ENCODE data around the gene KMT2C. TPM values are rescaled to one million over a fixed set of nuclear protein-coding genes. Genes with fewer than 3 reads are reported as not detected.

KMT2C gene
- total RNA-seq, 1 donor from 2014 or later, result 136 TPM

DNA sequence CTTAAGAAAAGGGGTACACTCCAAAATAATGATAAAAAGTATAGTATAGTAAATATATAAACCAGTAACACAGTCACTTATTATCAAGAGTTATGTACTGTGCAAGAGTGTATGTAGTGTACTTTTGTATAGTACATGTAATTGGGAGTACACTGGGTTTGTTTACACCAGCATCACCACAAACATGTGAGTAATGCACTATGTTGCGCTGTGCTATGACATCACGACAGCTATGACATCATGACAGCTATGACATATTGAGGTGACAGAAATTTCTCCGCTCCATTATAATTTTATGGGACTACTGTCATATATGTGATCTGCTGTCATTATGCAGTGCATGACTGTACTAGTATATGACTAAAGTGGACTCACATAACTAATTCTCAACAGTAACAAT is 84.6 kb downstream of the KMT2C start:
- TF ChIP-seq, protein P1, sequence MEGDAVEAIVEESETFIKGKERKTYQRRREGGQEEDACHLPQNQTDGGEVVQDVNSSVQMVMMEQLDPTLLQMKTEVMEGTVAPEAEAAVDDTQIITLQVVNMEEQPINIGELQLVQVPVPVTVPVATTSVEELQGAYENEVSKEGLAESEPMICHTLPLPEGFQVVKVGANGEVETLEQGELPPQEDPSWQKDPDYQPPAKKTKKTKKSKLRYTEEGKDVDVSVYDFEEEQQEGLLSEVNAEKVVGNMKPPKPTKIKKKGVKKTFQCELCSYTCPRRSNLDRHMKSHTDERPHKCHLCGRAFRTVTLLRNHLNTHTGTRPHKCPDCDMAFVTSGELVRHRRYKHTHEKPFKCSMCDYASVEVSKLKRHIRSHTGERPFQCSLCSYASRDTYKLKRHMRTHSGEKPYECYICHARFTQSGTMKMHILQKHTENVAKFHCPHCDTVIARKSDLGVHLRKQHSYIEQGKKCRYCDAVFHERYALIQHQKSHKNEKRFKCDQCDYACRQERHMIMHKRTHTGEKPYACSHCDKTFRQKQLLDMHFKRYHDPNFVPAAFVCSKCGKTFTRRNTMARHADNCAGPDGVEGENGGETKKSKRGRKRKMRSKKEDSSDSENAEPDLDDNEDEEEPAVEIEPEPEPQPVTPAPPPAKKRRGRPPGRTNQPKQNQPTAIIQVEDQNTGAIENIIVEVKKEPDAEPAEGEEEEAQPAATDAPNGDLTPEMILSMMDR (IDR thresholded peaks at IDR 0.05; ENCODE audit: partially characterized antibody, unreplicated experiment), result no peak
- no peak for DNase-seq
- Mint-ChIP-seq H3K27me3 (ENCODE audit: unreplicated experiment) (peaks cover 7% of the 10 kb centered on the region), H3K4me1 (ENCODE audit: low read depth, unreplicated experiment) (peaks cover 9% of the 10 kb centered on the region), H3K9me3 (ENCODE audit: unreplicated experiment) (peaks cover 7% of the 10 kb centered on the region), H3K36me3 (ENCODE audit: unreplicated experiment) (peaks cover 11% of the 10 kb centered on the region), H3K4me3 (ENCODE audit: unreplicated experiment) (no peak overlapping the region), H3K27ac (ENCODE audit: unreplicated experiment) (no peak overlapping the region)

DNA sequence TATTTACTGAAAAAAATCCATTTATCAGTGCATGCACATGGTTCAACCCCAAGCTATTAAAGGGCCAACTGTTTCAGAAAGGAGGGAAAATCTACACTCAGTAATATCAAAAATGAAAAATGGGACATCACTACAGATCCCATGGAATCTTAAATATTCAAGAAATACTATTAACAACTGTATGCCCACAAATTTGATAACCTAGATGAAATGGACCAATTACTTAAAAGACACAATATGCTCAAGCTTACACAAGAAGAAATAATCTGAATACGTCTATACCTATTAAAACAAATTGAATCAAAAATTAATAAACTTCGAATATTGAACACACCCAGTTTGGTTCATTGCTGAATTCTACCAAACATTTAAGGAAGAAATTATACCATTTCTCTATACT is 87.9 kb downstream of the KMT2C start:
- peaks cover 7% of the 10 kb centered on the region for H3K9me3 Mint-ChIP-seq (ENCODE audit: unreplicated experiment)
- no peak overlapping the region for H3K4me3 Mint-ChIP-seq (ENCODE audit: unreplicated experiment)
- H3K27me3 Mint-ChIP-seq (ENCODE audit: unreplicated experiment), result peaks cover 7% of the 10 kb centered on the region
- TF ChIP-seq, protein P1 (IDR thresholded peaks at IDR 0.05; ENCODE audit: partially characterized antibody, unreplicated experiment), result no peak
- peaks cover 11% of the 10 kb centered on the region for H3K36me3 Mint-ChIP-seq (ENCODE audit: unreplicated experiment)
- H3K27ac Mint-ChIP-seq (ENCODE audit: unreplicated experiment), result no peak overlapping the region
- H3K4me1 Mint-ChIP-seq (ENCODE audit: low read depth, unreplicated experiment), result peaks cover 6% of the 10 kb centered on the region
- DNase-seq, result no peak

DNA sequence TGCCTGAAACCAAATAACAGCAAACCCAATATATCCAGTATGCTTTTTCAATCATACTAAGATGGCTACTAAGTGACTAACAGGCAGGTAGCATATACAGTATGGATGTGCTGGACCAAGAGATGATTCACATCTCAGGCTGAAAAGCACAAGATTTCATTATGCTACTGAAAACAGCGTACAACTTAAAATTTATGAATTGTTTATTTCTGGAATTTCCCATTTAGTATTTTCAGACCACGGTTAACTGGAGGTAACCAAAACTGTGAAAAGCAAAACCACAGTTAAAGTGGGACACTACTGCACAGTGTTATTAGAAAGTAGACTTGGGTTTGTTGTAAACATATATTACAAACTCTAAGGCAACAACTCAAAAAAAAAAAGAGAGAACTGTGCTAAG is 91.5 kb downstream of the KMT2C start:
- Mint-ChIP-seq H3K4me3 (ENCODE audit: unreplicated experiment) (no peak overlapping the region), H3K27ac (ENCODE audit: unreplicated experiment) (no peak overlapping the region), H3K27me3 (ENCODE audit: unreplicated experiment) (peaks cover 7% of the 10 kb centered on the region), H3K9me3 (ENCODE audit: unreplicated experiment) (peaks cover 7% of the 10 kb centered on the region), H3K4me1 (ENCODE audit: low read depth, unreplicated experiment) (peaks cover 9% of the 10 kb centered on the region), H3K36me3 (ENCODE audit: unreplicated experiment) (peaks cover 11% of the 10 kb centered on the region)
- no peak for DNase-seq
- TF ChIP-seq, protein P1 (IDR thresholded peaks at IDR 0.05; ENCODE audit: partially characterized antibody, unreplicated experiment), result no peak

DNA sequence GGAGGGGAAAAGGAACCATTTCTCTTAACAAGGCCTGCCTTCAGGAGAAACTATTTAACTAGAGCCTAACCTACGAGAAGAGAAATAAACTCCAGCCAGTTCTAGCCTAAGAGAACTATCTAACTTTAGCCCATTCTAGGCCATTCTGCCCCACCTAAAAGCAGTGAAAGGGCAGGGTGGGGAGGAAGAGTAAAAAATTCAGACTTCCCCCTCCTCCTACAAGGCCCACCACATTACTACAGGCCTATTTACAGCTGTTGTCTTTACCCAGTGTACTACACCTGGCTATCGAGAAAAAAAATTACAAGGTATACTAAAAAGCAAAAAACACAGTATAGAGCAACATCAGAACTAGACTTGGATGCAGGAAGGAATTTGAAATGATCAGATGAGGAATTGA is 93.0 kb downstream of the KMT2C start:
- peaks cover 3% of the 10 kb centered on the region for H3K27me3 Mint-ChIP-seq (ENCODE audit: unreplicated experiment)
- H3K4me1 Mint-ChIP-seq (ENCODE audit: low read depth, unreplicated experiment), result peaks cover 9% of the 10 kb centered on the region
- no peak overlapping the region for H3K27ac Mint-ChIP-seq (ENCODE audit: unreplicated experiment)
- TF ChIP-seq, protein P1 (IDR thresholded peaks at IDR 0.05; ENCODE audit: partially characterized antibody, unreplicated experiment), result no peak
- no peak for DNase-seq
- peaks cover 3% of the 10 kb centered on the region for H3K9me3 Mint-ChIP-seq (ENCODE audit: unreplicated experiment)
- H3K4me3 Mint-ChIP-seq (ENCODE audit: unreplicated experiment), result no peak overlapping the region
- peaks cover 8% of the 10 kb centered on the region for H3K36me3 Mint-ChIP-seq (ENCODE audit: unreplicated experiment)

DNA sequence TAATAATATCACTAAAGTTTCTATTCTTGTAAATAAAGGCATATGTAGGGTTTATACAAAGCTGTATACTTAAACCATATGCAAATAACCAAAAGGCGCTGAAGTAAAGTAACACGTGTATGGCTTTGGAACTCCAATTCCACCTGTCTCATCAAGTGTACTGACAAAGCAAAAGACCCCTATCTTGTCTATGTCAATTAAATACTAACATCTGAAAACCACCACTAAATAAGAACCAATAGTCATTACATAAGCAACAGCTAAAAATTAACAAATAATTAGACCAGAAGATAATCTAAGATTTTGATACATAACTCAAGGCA is 93.9 kb downstream of the KMT2C start:
- no peak overlapping the region for H3K27ac Mint-ChIP-seq (ENCODE audit: unreplicated experiment)
- DNase-seq, result no peak
- TF ChIP-seq, protein P1 (IDR thresholded peaks at IDR 0.05; ENCODE audit: partially characterized antibody, unreplicated experiment), result no peak
- H3K4me3 Mint-ChIP-seq (ENCODE audit: unreplicated experiment), result no peak overlapping the region
- H3K4me1 Mint-ChIP-seq (ENCODE audit: low read depth, unreplicated experiment), result peaks cover 15% of the 10 kb centered on the region
- H3K27me3 Mint-ChIP-seq (ENCODE audit: unreplicated experiment), result peaks cover 2% of the 10 kb centered on the region
- H3K36me3 Mint-ChIP-seq (ENCODE audit: unreplicated experiment), result peaks cover under 1% of the 10 kb centered on the region
- no peaks in the 10 kb centered on the region for H3K9me3 Mint-ChIP-seq (ENCODE audit: unreplicated experiment)
